Liver (tissue), 3 donors: ENCODE results near the gene KIN.

ENCODE experiments used
- ATF3 ChIP-seq: IDR thresholded peaks from 2 replicates; pipeline ENCODE4 v1.6.1; 2016; ENCODE audit warnings: antibody characterized with exemption
- CTCF ChIP-seq: fragments of 150-350 bp; IDR thresholded peaks from 2 replicates; pipeline ENCODE4 v1.5.1; 2017; ENCODE audit warnings: improper control_type of control experiment, low read depth, low read length; ENCODE audit not compliant: missing input control
- EGR1 ChIP-seq, 2 donors: IDR thresholded peaks; 2 replicates each; pipeline ENCODE4 v1.6.1; 2016 to 2018; ENCODE audit warnings: antibody characterized with exemption in 2 of 2, low read depth in 2 of 2
- GABPA ChIP-seq, 2 donors: IDR thresholded peaks in 1 of 2; conservative IDR thresholded peaks in 1 of 2; 2 replicates each; pipeline ENCODE4 v1.6.1; 2016; ENCODE audit warnings: antibody characterized with exemption in 2 of 2, mild to moderate bottlenecking in 1 of 2, moderate library complexity in 1 of 2
- REST ChIP-seq: IDR thresholded peaks from 2 replicates; pipeline ENCODE4 v1.6.1; 2016; ENCODE audit warnings: antibody characterized with exemption, mild to moderate bottlenecking
- YY1 ChIP-seq: IDR thresholded peaks from 2 replicates; pipeline ENCODE4 v1.6.1; 2016; ENCODE audit warnings: antibody characterized with exemption, mild to moderate bottlenecking
- donor health status: healthy.
- donor health status: healthy.

GRCh38 chr10:7826971-7827370 is 39.2 kb upstream of the KIN start:
- TF ChIP-seq GABPA (IDR thresholded peaks at IDR 0.05 in 1 of 2, conservative IDR thresholded peaks at IDR 0.05 in 1 of 2) (no peak), CTCF (no peak), ATF3 (no peak), YY1 (no peak), EGR1 (IDR thresholded peaks at IDR 0.05; ENCODE audit: low read depth in 2 of 2) (no peak), REST (no peak)
